ENCODE measurements around the gene ELF5. TPM values are rescaled to one million over a fixed set of nuclear protein-coding genes. Genes with fewer than 3 reads are reported as not detected.

The ELF5 gene
- total and polyA plus RNA-seq, 2 of the 8 experiments (the other 6 are each of a cell fraction or from before 2014, with no cell fraction given), result not detected

GRCh38 chr11:34487430-34487829, 26.2 kb downstream of the ELF5 start:
- Histone ChIP-seq H3K27ac (ENCODE audit: low read depth, low read length) (no peak overlapping the region), H2AK5ac (ENCODE audit: low read depth, low read length) (no peak overlapping the region)

More at GRCh38 chr11:34487430-34487829, 26.2 kb downstream of the ELF5 start:
- no peak overlapping the region for H3K4me2 ChIP-seq (ENCODE audit: insufficient read depth in 1 of 2, low read depth in 2 of 2, low read length in 2 of 2)
- FAIRE-seq (no peak), DNase-seq (ENCODE audit: low read depth in 1 of 2, low spot score in 2 of 2) (no peak)
- H2BK5ac ChIP-seq (ENCODE audit: low read depth, low read length), result no peak overlapping the region
- no peak overlapping the region for H2BK20ac ChIP-seq (ENCODE audit: low read length)
- no peak overlapping the region for H3K4ac ChIP-seq (replicated peaks; ENCODE audit: insufficient read length, low read depth, low read length)
- no peak overlapping the region for H3K23ac ChIP-seq (ENCODE audit: insufficient read length)
- no peak overlapping the region for H3K56ac ChIP-seq (replicated peaks; ENCODE audit: insufficient read length, low read depth, low read length)
- ChIA-PET CTCF (ENCODE audit: partially characterized antibody) (interaction anchor here (1.9 kb wide), 1 partner anchor 26 kb away, joined by 7 read pairs; the partner anchor contains the start of gene ELF5), POLR2A (ENCODE audit: partially characterized antibody) (no interaction called here)
- no peak overlapping the region for H4K91ac ChIP-seq (replicated peaks; ENCODE audit: insufficient read length, low read length)
- no peak overlapping the region for H4K8ac ChIP-seq (ENCODE audit: extremely low read depth, insufficient read depth, low read length)
- 80% methylated on average over 7 of the region's 7 CpGs; no CpG with 5 or more reads in 1 of the 2 experiments for WGBS, 2 experiments (ENCODE audit: extremely low coverage in 1 of 2, insufficient coverage in 1 of 2, insufficient read length in 1 of 2, insufficient replicate concordance in 2 of 2, low coverage in 1 of 2, low lambda C conversion rate in 2 of 2, missing lambda C conversion rate in 1 of 2)
- H4K5ac ChIP-seq (ENCODE audit: insufficient read length, low read depth, low read length), result no peak overlapping the region
- H3K9ac ChIP-seq (replicated peaks in 1 of 4; ENCODE audit: extremely low read depth in 1 of 4, low read depth in 3 of 4, low read length in 3 of 4), result no peak overlapping the region
- H3K18ac ChIP-seq (ENCODE audit: extremely low read depth, low read length), result no peak overlapping the region
- no peak overlapping the region for H2BK120ac ChIP-seq (replicated peaks; ENCODE audit: low read depth, low read length)
- H3K36me3 ChIP-seq (ENCODE audit: control insufficient read depth in 2 of 4, insufficient read depth in 4 of 4, low read length in 3 of 4), result no peaks in the 10 kb centered on the region
- no peaks in the 10 kb centered on the region for H3K27me3 ChIP-seq (replicated peaks in 1 of 4; ENCODE audit: control insufficient read depth in 3 of 4, extremely low read depth in 1 of 4, insufficient read depth in 3 of 4, low read length in 3 of 4)
- no peaks in the 10 kb centered on the region for H3K79me1 ChIP-seq (ENCODE audit: low read depth, low read length)
- no peaks in the 10 kb centered on the region for H3K9me3 ChIP-seq (ENCODE audit: insufficient read depth in 2 of 2, low read depth in 1 of 2, low read length in 1 of 2)
- H2BK12ac ChIP-seq (ENCODE audit: low read depth, low read length), result no peak overlapping the region
- no peak overlapping the region for H3K4me3 ChIP-seq (ENCODE audit: extremely low read depth in 1 of 4, insufficient read depth in 2 of 4, low read depth in 3 of 4, low read length in 4 of 4)
- H3K14ac ChIP-seq (ENCODE audit: insufficient read length), result no peak overlapping the region
- no peaks in the 10 kb centered on the region for H3K4me1 ChIP-seq (replicated peaks in 1 of 4; ENCODE audit: control insufficient read depth in 3 of 4, insufficient read depth in 4 of 4, low read length in 3 of 4)
- no peak overlapping the region for H2AFZ ChIP-seq (ENCODE audit: low read length)
- H4K20me1 ChIP-seq (replicated peaks in 1 of 2; ENCODE audit: control insufficient read depth in 1 of 2, insufficient read depth in 2 of 2, low read length in 2 of 2), result no peaks in the 10 kb centered on the region
- no peak overlapping the region for H2BK15ac ChIP-seq (ENCODE audit: low read length)
- H3K23me2 ChIP-seq (ENCODE audit: low read depth, low read length), result no peaks in the 10 kb centered on the region
- TF ChIP-seq CREB1 (IDR thresholded peaks at IDR 0.05), result no peak
- TF ChIP-seq BRCA1 (IDR thresholded peaks at IDR 0.05; ENCODE audit: low read depth, low read length), result no peak
- TF ChIP-seq TAF1 (IDR thresholded peaks at IDR 0.05; ENCODE audit: low read depth, low read length), result no peak
- TF ChIP-seq MAFK (IDR thresholded peaks at IDR 0.05; ENCODE audit: low read depth, low read length), result no peak
- TF ChIP-seq NANOG (IDR thresholded peaks at IDR 0.05; ENCODE audit: insufficient read depth, low read depth, low read length, poor library complexity, severe bottlenecking), result no peak
- no peak for TF ChIP-seq EP300 (IDR thresholded peaks at IDR 0.05; ENCODE audit: borderline replicate concordance in 1 of 2, low read depth in 2 of 2, low read length in 2 of 2)
- TF ChIP-seq JUN (IDR thresholded peaks at IDR 0.05; ENCODE audit: low read depth, low read length), result no peak
- no peak for TF ChIP-seq HDAC2 (IDR thresholded peaks at IDR 0.05; ENCODE audit: borderline replicate concordance in 1 of 2, low read depth in 2 of 2, low read length in 2 of 2)
- no peak for TF ChIP-seq SAP30 (IDR thresholded peaks at IDR 0.05; ENCODE audit: insufficient read depth, insufficient replicate concordance, low read length)
- no peak for TF ChIP-seq POLR2AphosphoS5 (IDR thresholded peaks at IDR 0.05; ENCODE audit: low read depth, low read length)
- H3K79me2 ChIP-seq (ENCODE audit: control insufficient read depth in 1 of 2, insufficient read depth in 2 of 2, low read length in 2 of 2), result no peaks in the 10 kb centered on the region

Data from H1 (cell line).